MCF 10A (cell line): ENCODE measurements around the gene GPAM. TPM values are rescaled to one million over a fixed set of nuclear protein-coding genes. Genes with fewer than 3 reads are reported as not detected.

Experiments
- BruUV-seq: library from RNA; stranded (reverse); fragments of 400-500 nt; replicated peaks from 2 replicates; lab custom pipeline; 2021; lab: Mats Ljungman, UMichigan
- CTCF ChIA-PET: fragments of 300-600 bp; sonication (Branson Sonifier 250); formaldehyde crosslinking; extraction: SDS; loops from one replicate; lab custom pipeline; 2021; ENCODE audit warnings: antibody characterized with exemption, inconsistent platforms; lab: Yijun Ruan, JAX
- POLR2A ChIA-PET: fragments of 300-600, 350-650 bp; sonication (Branson Sonifier 250); formaldehyde crosslinking; extraction: SDS; loops from one replicate; lab custom pipeline; 2020; ENCODE audit warnings: antibody characterized with exemption, inconsistent platforms; lab: Yijun Ruan, JAX
- DNase-seq: peaks from one replicate; pipeline ENCODE4 v3.0.0-alpha.2; 2018; ENCODE audit not compliant: unreplicated experiment
- H3K27ac Mint-ChIP-seq: one replicate; pipeline ENCODE4 v1.8.0; 2022; ENCODE audit warnings: mild to moderate bottlenecking, low read depth, mixed read lengths; ENCODE audit not compliant: unreplicated experiment
- H3K27me3 Mint-ChIP-seq: one replicate; pipeline ENCODE4 v1.8.0; 2022; ENCODE audit warnings: mixed read lengths; ENCODE audit not compliant: insufficient read depth, unreplicated experiment
- H3K36me3 Mint-ChIP-seq: one replicate; pipeline ENCODE4 v1.8.0; 2022; ENCODE audit warnings: mild to moderate bottlenecking, moderate library complexity, mixed read lengths; ENCODE audit not compliant: insufficient read depth, unreplicated experiment
- H3K4me1 Mint-ChIP-seq: one replicate; pipeline ENCODE4 v1.8.0; 2022; ENCODE audit warnings: mixed read lengths; ENCODE audit not compliant: insufficient read depth, unreplicated experiment
- H3K4me3 Mint-ChIP-seq: one replicate; pipeline ENCODE4 v1.8.0; 2022; ENCODE audit warnings: mild to moderate bottlenecking, moderate library complexity, mixed read lengths; ENCODE audit not compliant: unreplicated experiment
- H3K9me3 Mint-ChIP-seq: one replicate; pipeline ENCODE4 v1.8.0; 2022; ENCODE audit warnings: mixed read lengths; ENCODE audit not compliant: unreplicated experiment
- CTCF ChIP-seq: fragments of 200-600 bp; IDR thresholded peaks from one replicate; pipeline ENCODE4 v1.8.0; 2022; ENCODE audit warnings: antibody characterized with exemption, mild to moderate bottlenecking; ENCODE audit not compliant: unreplicated experiment
- intact Hi-C: fragments of 100-400 bp; cut with micrococcal nuclease; formaldehyde crosslinking; loops from 2 replicates; pipeline ENCODE4 v1.14.1; 2022
- total RNA-seq: library from RNA; stranded (reverse); gene quantifications from 2 replicates; pipeline ENCODE4 v1.2.3, GENCODE V29; 2022

GPAM gene
- total RNA-seq, 1 experiment from 2014 or later: 20.4 TPM

- peaks cover 76% of the 10 kb centered on the region for H3K4me1 Mint-ChIP-seq
- ChIA-PET POLR2A (interaction anchor here (0.6 to 3.0 kb wide), 2 partner anchors 11 to 492 kb away, joined by 3 to 8 read pairs; no protein-coding TSS in a partner anchor), CTCF (interaction anchor here (0.7 to 1.3 kb wide), 3 partner anchors 10 to 88 kb away, joined by 3 to 6 read pairs (median 6); no protein-coding TSS in a partner anchor)
- BruUV-seq: no TSS peak
- no peaks in the 10 kb centered on the region for H3K27me3 Mint-ChIP-seq
- no peaks in the 10 kb centered on the region for H3K36me3 Mint-ChIP-seq
- peak overlapping the region; percentile 39 for H3K27ac Mint-ChIP-seq
- no peak for TF ChIP-seq CTCF
- intact Hi-C loops: loop anchor here (5.0 kb wide), 2 partner anchors 43 to 57 kb away; partner anchors contain the start of genes GPAM and TECTB
- no peaks in the 10 kb centered on the region for H3K9me3 Mint-ChIP-seq
- no peak for DNase-seq
- H3K4me3 Mint-ChIP-seq: peak overlapping the region; percentile 68
Observed at GRCh38 chr10:112224933-112225529, 41.5 kb upstream of the GPAM start.

- intact Hi-C loops: loop anchor here (5.0 kb wide), 1 partner anchor 59 kb away; the partner anchor contains the start of gene TECTB
- Mint-ChIP-seq H3K36me3 (no peaks in the 10 kb centered on the region), H3K27me3 (no peaks in the 10 kb centered on the region), H3K4me1 (peaks cover 65% of the 10 kb centered on the region), H3K9me3 (no peaks in the 10 kb centered on the region), H3K4me3 (no peak overlapping the region), H3K27ac (peak overlapping the region; percentile 67)
- no peak for DNase-seq
- CTCF ChIA-PET: interaction anchor here (0.7 to 1.3 kb wide), 2 partner anchors 13 to 37 kb away, joined by 3 read pairs; no protein-coding TSS in a partner anchor
- POLR2A ChIA-PET: interaction anchor here (0.9 to 3.0 kb wide), 2 partner anchors 12 to 40 kb away, joined by 4 to 8 read pairs; partner anchors contain the start of gene GPAM
- no peak for TF ChIP-seq CTCF
- no TSS peak for BruUV-seq
Observed at GRCh38 chr10:112223725-112224124, 40.2 kb upstream of the GPAM start.

- Mint-ChIP-seq H3K27me3 (no peaks in the 10 kb centered on the region), H3K36me3 (peaks cover 1% of the 10 kb centered on the region), H3K27ac (peak overlapping the region; percentile 67), H3K4me1 (peaks cover 71% of the 10 kb centered on the region), H3K4me3 (no peak overlapping the region), H3K9me3 (no peaks in the 10 kb centered on the region)
- CTCF ChIA-PET: interaction anchor here (0.6 to 1.3 kb wide), 2 partner anchors 36 to 57 kb away, joined by 3 read pairs; no protein-coding TSS in a partner anchor
- no peak for DNase-seq
- no peak for TF ChIP-seq CTCF
- BruUV-seq: no TSS peak
- intact Hi-C loops: loop anchor here (5.0 kb wide), 1 partner anchor 60 kb away; the partner anchor contains the start of gene TECTB
- POLR2A ChIA-PET: no interaction called here
Observed at GRCh38 chr10:112222799-112223198, 39.2 kb upstream of the GPAM start.

- Mint-ChIP-seq H3K27me3 (no peaks in the 10 kb centered on the region), H3K9me3 (no peaks in the 10 kb centered on the region), H3K4me1 (peaks cover 59% of the 10 kb centered on the region), H3K4me3 (no peak overlapping the region), H3K27ac (peak overlapping the region; percentile 72), H3K36me3 (peaks cover 13% of the 10 kb centered on the region)
- POLR2A ChIA-PET: no interaction called here
- CTCF ChIA-PET: no interaction called here
- TF ChIP-seq CTCF: no peak
- BruUV-seq: no TSS peak
- DNase-seq: peak; percentile 78
- intact Hi-C loops: loop anchor here (5.0 kb wide), 1 partner anchor 61 kb away; the partner anchor contains the start of gene TECTB
Observed at GRCh38 chr10:112221545-112221944, 38.0 kb upstream of the GPAM start.
